SK-N-SH (cell line): ENCODE results near the gene EXOC4. TPM values are rescaled to one million over a fixed set of nuclear protein-coding genes. Genes with fewer than 3 reads are reported as not detected.

ENCODE experiments used
- CTCF ChIA-PET: fragments of 300-600, 350-600 bp; formaldehyde crosslinking; extraction: SDS; loops from one replicate; lab custom pipeline; 2021; lab: Yijun Ruan, JAX
- POLR2A ChIA-PET: fragments of 350-600 bp; sonication (Branson Sonifier 250); formaldehyde crosslinking; extraction: SDS; loops from one replicate; lab custom pipeline; 2020; ENCODE audit warnings: antibody characterized with exemption, inconsistent platforms; lab: Yijun Ruan, JAX
- DNase-seq: peaks from one replicate; pipeline ENCODE4 v3.0.0; 2012
- H2AFZ ChIP-seq: fragments of 200-600 bp; sonication (generic); 2 replicates; pipeline ENCODE4 v1.8.1; 2016; ENCODE audit warnings: antibody characterized with exemption, mild to moderate bottlenecking, low read depth
- H3F3A ChIP-seq: fragments of 200-600 bp; sonication (generic); replicated peaks from 2 replicates; pipeline ENCODE3; 2016; ENCODE audit warnings: antibody characterized with exemption, mild to moderate bottlenecking; ENCODE audit not compliant: insufficient read depth
- H3K27ac ChIP-seq, 2 experiments: fragments of 200-500 bp in 1 of 2; fragments of 200-600 bp in 1 of 2; sonication (Bioruptor generic) in 1 of 2; sonication (generic), shearing (Covaris generic) in 1 of 2; 2 replicates each; pipeline versions ENCODE4 v1.5.1 to v1.6.1; 2014 to 2016; ENCODE audit warnings: low read depth in 2 of 2, inconsistent platforms in 1 of 2, low read length in 1 of 2, mild to moderate bottlenecking in 1 of 2, mixed read lengths in 1 of 2
- H3K27me3 ChIP-seq: fragments of 200-600 bp; sonication (generic), shearing (Covaris generic); 2 replicates; pipeline ENCODE4 v1.6.1; 2016; ENCODE audit warnings: mixed run types; ENCODE audit not compliant: insufficient read depth
- H3K36me3 ChIP-seq, 2 experiments: fragments of 200-500 bp in 1 of 2; fragments of 200-600 bp in 1 of 2; sonication (Bioruptor generic) in 1 of 2; sonication (generic) in 1 of 2; replicated peaks in 1 of 2; 2 replicates each; pipeline versions ENCODE3 to v1.5.1; 2014 to 2016; ENCODE audit warnings: low read length in 1 of 2, mild to moderate bottlenecking in 1 of 2; ENCODE audit not compliant: insufficient read depth in 2 of 2, control insufficient read depth in 1 of 2
- H3K4me1 ChIP-seq, 2 experiments: fragments of 200-500 bp in 1 of 2; fragments of 200-600 bp in 1 of 2; sonication (Bioruptor generic) in 1 of 2; sonication (generic), shearing (Covaris generic) in 1 of 2; 2 replicates each; pipeline versions ENCODE4 v1.5.1 to v1.6.1; 2014 to 2016; ENCODE audit warnings: low read depth in 1 of 2, low read length in 1 of 2, mixed run types in 1 of 2; ENCODE audit not compliant: insufficient read depth in 2 of 2, control insufficient read depth in 1 of 2
- H3K4me2 ChIP-seq: fragments of 200-600 bp; sonication (generic), shearing (Covaris generic); 2 replicates; pipeline ENCODE4 v1.6.1; 2017; ENCODE audit warnings: mixed run types
- H3K4me3 ChIP-seq, 2 experiments: fragments of 200-500 bp in 1 of 2; fragments of 200-600 bp in 1 of 2; sonication (Bioruptor generic) in 1 of 2; sonication (generic), shearing (Covaris generic) in 1 of 2; 2 replicates each; pipeline versions ENCODE4 v1.5.1 to v1.8.1; 2014 to 2016; ENCODE audit warnings: low read depth in 2 of 2, inconsistent platforms in 1 of 2, low read length in 1 of 2, mild to moderate bottlenecking in 1 of 2, mixed read lengths in 1 of 2, moderate library complexity in 1 of 2
- H3K79me2 ChIP-seq: fragments of 200-600 bp; sonication (generic); 2 replicates; pipeline ENCODE4 v1.8.1; 2017; ENCODE audit warnings: mild to moderate bottlenecking; ENCODE audit not compliant: insufficient read depth
- H3K9ac ChIP-seq: fragments of 200-600 bp; sonication (generic); 2 replicates; pipeline ENCODE4 v1.6.1; 2017; ENCODE audit warnings: mixed run types
- H3K9me2 ChIP-seq: fragments of 200-600 bp; sonication (generic); 2 replicates; pipeline ENCODE4 v1.6.1; 2017; ENCODE audit warnings: mixed run types
- H3K9me3 ChIP-seq: fragments of 200-600 bp; sonication (generic); 2 replicates; pipeline ENCODE4 v1.6.1; 2017; ENCODE audit warnings: mixed run types, mild to moderate bottlenecking, moderate library complexity
- H4K20me1 ChIP-seq: fragments of 200-600 bp; sonication (generic); 2 replicates; pipeline ENCODE4 v1.6.1; 2017; ENCODE audit warnings: mild to moderate bottlenecking, mixed run types; ENCODE audit not compliant: insufficient read depth
- ELF1 ChIP-seq: IDR thresholded peaks from 2 replicates; pipeline ENCODE4 v1.4.0; 2012
- EP300 ChIP-seq, 2 experiments: IDR thresholded peaks; 2 replicates each; pipeline versions ENCODE4 v1.4.0 to v1.6.1; 2012; ENCODE audit warnings: borderline replicate concordance in 1 of 2, low read depth in 1 of 2, low read length in 1 of 2
- MEF2A ChIP-seq: IDR thresholded peaks from 2 replicates; pipeline ENCODE4 v1.4.0; 2012; ENCODE audit warnings: low read depth, borderline replicate concordance
- RFX5 ChIP-seq: IDR thresholded peaks from 2 replicates; pipeline ENCODE4 v1.6.1; 2012; ENCODE audit warnings: mild to moderate bottlenecking, improper control_type of control experiment, low read length
- RXRA ChIP-seq: IDR thresholded peaks from 2 replicates; pipeline ENCODE4 v1.4.0; 2012; ENCODE audit warnings: low read depth, mild to moderate bottlenecking, borderline replicate concordance
- SMC3 ChIP-seq: IDR thresholded peaks from 2 replicates; pipeline ENCODE4 v1.6.1; 2012; ENCODE audit warnings: low read depth, low read length, improper control_type of control experiment
- TAF1 ChIP-seq: IDR thresholded peaks from 2 replicates; pipeline ENCODE4 v1.6.1; 2012; ENCODE audit warnings: low read depth, mild to moderate bottlenecking, low read length, moderate library complexity, borderline replicate concordance
- TCF12 ChIP-seq: IDR thresholded peaks from 2 replicates; pipeline ENCODE4 v1.4.0; 2012
- USF1 ChIP-seq: IDR thresholded peaks from 2 replicates; pipeline ENCODE4 v1.4.0; 2012; ENCODE audit warnings: low read depth, borderline replicate concordance
- polyA plus RNA-seq, 3 experiments: library from polyadenylated mRNA; depleted of rRNA; stranded (reverse); fragments of >200 nt; gene quantifications; 2 replicates each; pipeline ENCODE4 v1.2.3, GENCODE V29; 2012
- TF ChIP-seq, protein P1 (sequence below): IDR thresholded peaks from 2 replicates; pipeline ENCODE4 v1.6.1; 2012; ENCODE audit warnings: mild to moderate bottlenecking, low read depth, low read length, moderate library complexity
- TF ChIP-seq, protein P2 (sequence below): fragments of 150-350 bp; IDR thresholded peaks from 2 replicates; pipeline ENCODE4 v1.6.1; 2017; ENCODE audit warnings: antibody characterized with exemption, low read length, low read depth, borderline replicate concordance

The EXOC4 gene
- polyA plus RNA-seq, 1 of the 3 experiments (the other 2 are of a cell fraction) = 37.3 TPM

DNA sequence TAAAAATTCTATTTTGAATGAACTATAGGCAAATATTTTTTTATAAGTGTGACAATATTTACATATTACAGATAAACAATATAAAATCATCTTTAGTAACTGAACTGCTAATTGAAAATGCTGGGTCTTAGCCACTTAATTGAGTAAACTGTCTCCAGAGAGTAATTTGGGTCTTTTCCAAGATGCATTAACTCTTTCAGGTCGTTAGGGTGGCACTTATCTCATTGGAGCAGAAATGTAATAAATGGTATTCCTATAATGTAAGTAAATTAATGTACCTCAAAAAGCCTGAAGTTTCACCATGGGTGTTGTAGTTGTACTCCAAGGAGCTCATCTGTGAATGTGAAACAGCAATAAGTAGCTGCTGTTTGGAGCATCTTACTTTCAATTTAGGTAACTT, 208.5 kb downstream of the EXOC4 start (continued):
- TF ChIP-seq EP300 (IDR thresholded peaks at IDR 0.05; ENCODE audit: borderline replicate concordance in 1 of 2, low read depth in 1 of 2, low read length in 1 of 2) (no peak), RXRA (no peak), TCF12 (no peak), USF1 (no peak), RFX5 (no peak)
- TF ChIP-seq, protein P1, sequence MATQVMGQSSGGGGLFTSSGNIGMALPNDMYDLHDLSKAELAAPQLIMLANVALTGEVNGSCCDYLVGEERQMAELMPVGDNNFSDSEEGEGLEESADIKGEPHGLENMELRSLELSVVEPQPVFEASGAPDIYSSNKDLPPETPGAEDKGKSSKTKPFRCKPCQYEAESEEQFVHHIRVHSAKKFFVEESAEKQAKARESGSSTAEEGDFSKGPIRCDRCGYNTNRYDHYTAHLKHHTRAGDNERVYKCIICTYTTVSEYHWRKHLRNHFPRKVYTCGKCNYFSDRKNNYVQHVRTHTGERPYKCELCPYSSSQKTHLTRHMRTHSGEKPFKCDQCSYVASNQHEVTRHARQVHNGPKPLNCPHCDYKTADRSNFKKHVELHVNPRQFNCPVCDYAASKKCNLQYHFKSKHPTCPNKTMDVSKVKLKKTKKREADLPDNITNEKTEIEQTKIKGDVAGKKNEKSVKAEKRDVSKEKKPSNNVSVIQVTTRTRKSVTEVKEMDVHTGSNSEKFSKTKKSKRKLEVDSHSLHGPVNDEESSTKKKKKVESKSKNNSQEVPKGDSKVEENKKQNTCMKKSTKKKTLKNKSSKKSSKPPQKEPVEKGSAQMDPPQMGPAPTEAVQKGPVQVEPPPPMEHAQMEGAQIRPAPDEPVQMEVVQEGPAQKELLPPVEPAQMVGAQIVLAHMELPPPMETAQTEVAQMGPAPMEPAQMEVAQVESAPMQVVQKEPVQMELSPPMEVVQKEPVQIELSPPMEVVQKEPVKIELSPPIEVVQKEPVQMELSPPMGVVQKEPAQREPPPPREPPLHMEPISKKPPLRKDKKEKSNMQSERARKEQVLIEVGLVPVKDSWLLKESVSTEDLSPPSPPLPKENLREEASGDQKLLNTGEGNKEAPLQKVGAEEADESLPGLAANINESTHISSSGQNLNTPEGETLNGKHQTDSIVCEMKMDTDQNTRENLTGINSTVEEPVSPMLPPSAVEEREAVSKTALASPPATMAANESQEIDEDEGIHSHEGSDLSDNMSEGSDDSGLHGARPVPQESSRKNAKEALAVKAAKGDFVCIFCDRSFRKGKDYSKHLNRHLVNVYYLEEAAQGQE = no peak

GRCh38 chr7:133475655-133476054, 222.8 kb downstream of the EXOC4 start:
- TF ChIP-seq EP300 (IDR thresholded peaks at IDR 0.05; ENCODE audit: borderline replicate concordance in 1 of 2, low read depth in 1 of 2, low read length in 1 of 2) (no peak), RXRA (no peak), MEF2A (no peak), TAF1 (no peak), SMC3 (no peak), ELF1 (no peak)
- TF ChIP-seq, protein P2, sequence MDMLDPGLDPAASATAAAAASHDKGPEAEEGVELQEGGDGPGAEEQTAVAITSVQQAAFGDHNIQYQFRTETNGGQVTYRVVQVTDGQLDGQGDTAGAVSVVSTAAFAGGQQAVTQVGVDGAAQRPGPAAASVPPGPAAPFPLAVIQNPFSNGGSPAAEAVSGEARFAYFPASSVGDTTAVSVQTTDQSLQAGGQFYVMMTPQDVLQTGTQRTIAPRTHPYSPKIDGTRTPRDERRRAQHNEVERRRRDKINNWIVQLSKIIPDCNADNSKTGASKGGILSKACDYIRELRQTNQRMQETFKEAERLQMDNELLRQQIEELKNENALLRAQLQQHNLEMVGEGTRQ = no peak
- TF ChIP-seq, all 33 proteins: peak for 0
- Histone ChIP-seq H3F3A (no peaks in the 10 kb centered on the region), H3K27me3 (no peaks in the 10 kb centered on the region), H3K9ac (no peak overlapping the region), H3K9me3 (no peaks in the 10 kb centered on the region), H3K4me3 (no peak overlapping the region), H3K4me2 (no peak overlapping the region), H3K27ac (no peak overlapping the region), H3K4me1 (peaks cover 0 to 17% of the 10 kb centered on the region in 2 experiments; a peak in 2 of 4 replicates), H2AFZ (no peak overlapping the region), H4K20me1 (no peaks in the 10 kb centered on the region), H3K79me2 (peaks cover 4% of the 10 kb centered on the region; the same call in 1 of the 2 replicates), H3K36me3 (peaks cover 8 to 33% of the 10 kb centered on the region in 2 experiments), H3K9me2 (no peaks in the 10 kb centered on the region)
- POLR2A ChIA-PET = no interaction called here
- CTCF ChIA-PET = interaction anchor here (1.4 kb wide), 1 partner anchor 9 kb away, joined by 3 read pairs; no protein-coding TSS in a partner anchor
- no peak for DNase-seq
